ENCODE measurements around the gene RAB7B. TPM values are rescaled to one million over a fixed set of nuclear protein-coding genes. Genes with fewer than 3 reads are reported as not detected.

RAB7B gene
- total RNA-seq, 1 donor from 2014 or later, result 1.6 TPM

DNA sequence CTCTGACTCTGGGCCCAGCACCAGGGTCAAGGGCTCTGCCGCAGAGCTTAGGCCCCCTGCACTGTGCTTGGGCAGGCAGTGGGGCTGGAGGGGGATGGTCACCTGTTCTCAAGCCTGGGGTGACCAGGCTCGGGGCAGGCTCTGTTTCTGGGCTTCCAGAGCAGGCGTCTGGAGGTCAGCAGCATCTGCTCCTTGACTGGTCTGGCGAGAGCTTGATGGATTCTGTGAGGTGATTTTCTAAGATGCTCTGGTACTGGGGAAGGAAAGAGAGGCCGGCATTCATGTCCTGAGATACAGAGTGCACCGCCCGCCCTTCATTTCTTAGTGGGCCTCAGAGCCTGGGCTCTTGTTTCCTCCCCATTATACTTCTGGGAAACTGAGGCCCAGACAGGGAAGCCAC lies 24.5 kb downstream of the RAB7B start:
- ATAC-seq, result no peak
- intact Hi-C loops (cut with micrococcal nuclease), result loop anchor here (10.0 kb wide), 1 partner anchor 184 kb away; no protein-coding TSS in a partner anchor
- DNase-seq, result no peak

DNA sequence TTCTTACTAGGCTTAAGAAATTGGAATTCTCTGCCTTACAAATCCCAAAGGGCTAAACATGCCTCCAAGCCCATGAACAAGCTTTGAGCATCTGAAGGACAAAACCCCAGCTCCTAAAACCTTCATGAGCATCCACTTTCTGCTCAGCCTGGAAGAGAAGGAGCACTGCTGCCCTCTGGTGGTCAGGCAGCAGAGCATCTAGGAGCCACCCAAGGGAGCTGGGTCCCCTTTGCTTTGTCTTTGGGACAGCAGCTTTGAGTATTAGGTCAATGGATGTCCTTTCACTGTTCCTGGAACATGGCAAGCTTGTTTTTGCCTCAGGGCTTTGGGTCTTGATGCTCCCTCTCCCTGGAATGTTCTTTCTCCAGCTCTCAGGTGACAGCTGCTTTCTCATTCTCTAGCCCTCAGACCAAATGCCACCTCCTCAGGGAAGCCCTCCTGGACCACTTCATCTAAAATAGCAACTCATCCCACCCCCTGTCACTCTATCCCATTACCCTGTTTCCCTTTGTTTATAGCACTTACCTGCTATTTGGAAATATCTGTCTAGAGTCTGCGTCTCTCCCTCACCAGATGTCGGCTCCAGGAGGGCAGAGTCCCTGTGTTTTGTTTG lies 25.7 kb downstream of the RAB7B start:
- ATAC-seq, result peak; percentile 84
- intact Hi-C loops (cut with micrococcal nuclease), result loop anchor here (10.0 kb wide), 1 partner anchor 183 kb away; no protein-coding TSS in a partner anchor
- peak; percentile 72 for DNase-seq

DNA sequence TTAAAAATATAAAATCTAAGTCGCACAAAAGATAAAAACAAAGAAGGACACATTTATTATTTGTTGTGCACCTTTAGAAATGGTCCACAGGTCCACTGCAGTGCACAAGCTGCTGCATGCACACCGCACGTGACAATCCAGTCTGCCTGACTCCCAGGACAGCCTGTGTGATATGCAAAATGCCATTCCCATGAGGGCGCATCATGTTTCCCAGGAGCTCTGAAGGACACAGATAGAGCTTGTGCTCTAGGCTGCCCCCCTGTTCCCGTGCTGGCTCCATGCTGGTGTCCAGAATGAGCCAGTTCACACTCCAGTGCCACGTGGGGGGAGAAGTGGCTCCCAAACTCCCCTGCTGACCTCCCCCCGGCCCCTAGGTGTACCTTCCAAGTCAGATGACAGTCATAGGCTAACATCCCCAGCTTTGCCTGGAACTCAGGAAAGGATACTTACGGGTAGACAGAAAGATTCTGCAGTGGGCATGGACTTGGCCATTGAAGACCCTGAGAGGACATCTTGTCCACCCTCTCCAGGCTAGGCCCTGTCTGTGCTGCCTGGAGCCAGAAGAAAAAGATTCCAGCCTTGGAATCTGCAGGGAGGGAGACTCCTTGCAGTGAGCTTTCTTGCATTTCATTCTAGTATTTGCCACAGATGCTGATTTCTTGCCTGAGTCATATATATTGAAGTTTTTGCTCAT lies 26.3 kb downstream of the RAB7B start:
- peak; percentile 84 for DNase-seq
- ATAC-seq, result peak; percentile 93
- intact Hi-C loops (cut with micrococcal nuclease), result loop anchor here (1.0 to 10.0 kb wide), 2 partner anchors 58 to 182 kb away; no protein-coding TSS in a partner anchor

DNA sequence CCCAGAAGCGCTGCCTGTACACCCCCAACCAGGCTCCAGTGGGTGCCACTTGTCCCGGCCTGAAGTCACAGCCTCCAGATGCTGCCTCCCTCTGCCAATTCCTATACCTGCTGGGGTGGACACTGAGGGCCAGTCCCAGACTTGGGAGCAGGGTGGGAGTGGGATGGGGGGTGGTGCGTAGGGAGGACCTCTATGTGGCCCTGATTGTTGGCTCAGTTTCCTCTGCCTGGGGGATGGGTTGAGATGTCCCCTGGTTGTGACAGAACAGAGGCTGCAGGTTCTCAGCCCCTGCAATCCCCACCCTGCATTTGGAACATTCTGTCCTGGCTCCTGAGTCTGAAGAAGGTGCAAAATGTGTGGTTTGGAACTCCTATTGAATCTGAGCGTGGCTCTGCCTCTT lies 27.2 kb downstream of the RAB7B start:
- no peak for ATAC-seq
- intact Hi-C loops (cut with micrococcal nuclease), result loop anchor here (1.0 to 10.0 kb wide), 2 partner anchors 57 to 181 kb away; no protein-coding TSS in a partner anchor
- DNase-seq, result no peak

DNA sequence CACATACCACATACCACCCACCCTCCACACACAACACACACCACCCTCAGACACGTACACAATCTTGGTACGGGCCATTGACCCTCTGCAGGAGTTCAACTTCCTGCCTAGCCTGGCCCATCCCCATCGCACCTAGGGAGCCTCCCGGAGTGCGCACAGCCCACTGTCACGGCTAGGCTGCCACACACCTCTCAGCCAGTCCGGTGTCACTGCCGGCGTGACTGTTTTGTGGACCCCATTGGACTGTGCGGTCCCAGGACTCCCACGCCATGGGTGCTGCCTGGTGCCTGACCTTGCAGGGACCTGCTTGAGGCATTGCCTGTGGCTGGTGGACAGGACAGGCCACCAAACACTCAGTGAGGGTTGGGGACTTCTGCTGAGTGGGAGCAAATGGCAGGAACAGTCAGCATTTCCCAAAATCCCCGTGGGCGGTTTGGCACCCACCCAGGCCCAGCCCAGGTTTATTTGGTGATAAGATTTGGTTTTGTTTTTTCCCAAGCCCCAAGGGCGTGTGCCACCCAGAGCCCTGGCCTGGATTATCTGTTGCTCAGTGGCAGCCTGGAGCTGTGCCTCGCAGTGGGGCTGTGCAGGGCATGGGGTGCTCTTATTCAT lies 27.7 kb downstream of the RAB7B start:
- ATAC-seq (peak; percentile 5), DNase-seq (no peak)
- intact Hi-C loops (cut with micrococcal nuclease), result loop anchor here (10.0 kb wide), 1 partner anchor 181 kb away; no protein-coding TSS in a partner anchor

DNA sequence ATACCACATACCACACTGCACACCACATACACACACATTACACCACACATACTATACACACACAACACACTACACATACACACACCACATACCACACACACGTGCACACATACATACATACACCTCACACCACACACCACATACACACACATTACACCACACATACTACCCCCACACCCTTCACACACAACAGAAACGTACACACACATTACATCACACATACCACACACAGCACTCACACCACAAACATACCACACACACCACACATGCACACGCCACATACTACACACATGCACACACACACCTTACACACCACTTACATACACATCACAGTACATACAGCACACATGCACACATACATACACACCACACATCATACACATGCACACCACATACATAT lies 28.5 kb downstream of the RAB7B start:
- intact Hi-C loops (cut with micrococcal nuclease), result loop anchor here (10.0 kb wide), 1 partner anchor 180 kb away; no protein-coding TSS in a partner anchor
- no peak for ATAC-seq
- no peak for DNase-seq

DNA sequence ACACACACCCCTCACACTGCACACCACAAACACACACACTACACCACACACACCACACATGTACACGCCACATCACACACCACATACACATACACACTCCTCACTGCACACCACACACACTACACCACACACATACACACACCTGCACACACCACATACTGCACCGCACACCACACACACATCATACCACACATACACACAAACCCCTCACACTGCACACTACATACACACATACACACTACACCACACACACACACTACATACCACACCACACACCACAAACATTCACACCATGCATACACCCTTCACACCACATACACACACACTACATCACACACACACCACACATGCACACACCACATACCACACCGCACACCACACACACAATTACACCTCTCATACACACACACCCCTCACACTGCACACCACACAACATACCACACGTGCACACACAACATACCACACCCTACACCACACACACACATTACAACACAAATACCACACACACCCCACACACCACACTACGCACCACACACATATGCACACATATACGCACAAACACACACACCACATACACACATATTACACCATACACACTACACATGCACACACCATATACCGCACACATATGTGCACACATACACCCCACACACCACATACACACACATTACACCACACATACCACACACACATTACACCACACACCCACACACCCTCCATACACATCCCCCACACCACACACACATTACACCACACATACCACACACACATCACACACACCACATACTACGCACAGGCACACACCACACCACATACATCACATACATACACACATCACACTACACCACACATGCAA lies 29.6 kb downstream of the RAB7B start:
- intact Hi-C loops (cut with micrococcal nuclease), result loop anchor here (10.0 kb wide), 1 partner anchor 179 kb away; no protein-coding TSS in a partner anchor
- no peak for ATAC-seq
- no peak for DNase-seq

DNA sequence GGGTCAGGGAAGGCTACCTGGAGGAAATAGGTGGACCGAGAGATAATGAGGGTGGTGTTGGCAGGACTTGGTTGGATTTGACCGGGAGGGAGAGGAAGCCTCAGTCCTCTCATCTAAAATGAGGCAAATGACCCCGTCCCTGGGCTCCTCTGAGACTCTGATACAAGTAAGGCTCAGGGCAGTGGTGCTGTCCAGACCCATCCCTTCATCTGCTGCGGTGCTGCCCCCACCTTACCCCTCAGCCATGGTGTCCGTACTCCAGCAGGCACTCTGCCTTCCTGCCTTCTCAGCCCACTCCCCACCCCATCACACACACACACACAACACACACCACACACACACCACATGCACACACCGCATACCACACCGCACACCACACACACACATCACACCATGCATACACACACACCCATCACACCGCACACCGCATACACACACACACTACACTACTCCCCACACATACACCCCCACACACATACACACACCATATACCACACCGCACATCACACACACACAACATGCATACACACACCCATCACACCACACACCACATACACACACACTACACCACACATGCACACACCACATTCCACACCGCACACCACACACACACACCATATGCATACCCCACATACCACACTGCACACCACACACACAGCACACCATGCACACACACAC lies 30.6 kb downstream of the RAB7B start:
- no peak for ATAC-seq
- intact Hi-C loops (cut with micrococcal nuclease), result loop anchor here (10.0 kb wide), 1 partner anchor 178 kb away; no protein-coding TSS in a partner anchor
- DNase-seq, result no peak

DNA sequence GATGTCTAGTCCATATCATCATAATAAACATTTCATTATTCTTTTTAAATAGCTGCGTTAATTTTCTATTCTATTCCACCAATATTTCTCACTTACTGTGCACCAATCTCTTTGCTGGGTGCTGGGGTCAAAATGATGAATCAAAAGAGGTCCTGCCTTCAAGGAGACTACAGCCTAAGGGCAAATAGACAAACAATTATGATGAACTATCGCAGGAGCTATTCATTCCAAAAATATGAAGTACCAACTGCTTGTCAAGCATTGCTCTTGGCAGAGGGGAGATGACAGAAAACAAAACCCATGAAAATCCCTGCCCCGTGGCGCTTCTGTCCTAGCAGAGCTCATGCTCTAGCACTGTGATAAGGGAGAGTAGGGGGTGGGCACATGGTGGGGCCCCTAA lies 31.1 kb downstream of the RAB7B start:
- ATAC-seq, result no peak
- no peak for DNase-seq
- intact Hi-C loops (cut with micrococcal nuclease), result loop anchor here (10.0 kb wide), 1 partner anchor 177 kb away; no protein-coding TSS in a partner anchor

DNA sequence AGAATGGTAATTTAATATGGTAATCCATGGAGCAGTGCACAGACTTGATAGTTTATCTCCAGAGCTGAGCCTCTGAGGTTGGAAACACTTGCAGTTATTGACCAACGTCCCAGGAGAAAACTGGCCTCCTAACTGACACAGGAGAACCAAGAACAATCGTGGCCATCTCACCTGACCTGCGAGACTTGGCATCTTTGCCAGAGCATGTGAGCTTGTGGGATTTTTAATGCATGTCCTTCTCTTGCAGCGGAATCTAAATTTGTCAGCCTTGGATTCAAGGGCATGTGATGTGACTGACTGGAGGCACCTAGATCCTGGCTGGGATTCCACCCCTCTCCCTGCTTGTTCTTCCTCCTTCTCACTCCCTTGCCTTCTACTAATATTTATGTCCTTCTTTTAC lies 32.1 kb downstream of the RAB7B start:
- ATAC-seq (peak; percentile 16), DNase-seq (no peak)
- intact Hi-C loops (cut with micrococcal nuclease), result loop anchor here (10.0 kb wide), 1 partner anchor 176 kb away; no protein-coding TSS in a partner anchor

DNA sequence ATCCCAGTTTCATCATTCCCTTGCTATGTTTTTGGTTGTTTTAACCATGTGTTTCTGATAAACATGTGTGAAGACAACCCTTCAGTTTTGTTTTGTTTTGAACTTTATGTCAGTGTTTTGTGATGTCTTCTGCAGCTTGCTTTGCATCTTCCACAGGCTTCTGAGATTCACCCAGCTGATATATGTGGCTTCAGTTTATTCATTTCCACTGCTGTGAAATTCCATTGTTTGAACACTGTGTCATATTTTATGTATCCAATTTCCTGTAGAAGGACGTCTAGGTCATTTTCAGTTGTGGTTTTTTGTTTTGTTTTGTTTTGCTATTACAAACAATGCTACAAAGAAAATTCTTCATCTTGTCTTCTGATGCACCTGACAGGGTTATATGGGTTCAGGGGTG lies 32.7 kb downstream of the RAB7B start:
- ATAC-seq (no peak), DNase-seq (no peak)
- intact Hi-C loops (cut with micrococcal nuclease), result loop anchor here (10.0 kb wide), 1 partner anchor 176 kb away; no protein-coding TSS in a partner anchor

DNA sequence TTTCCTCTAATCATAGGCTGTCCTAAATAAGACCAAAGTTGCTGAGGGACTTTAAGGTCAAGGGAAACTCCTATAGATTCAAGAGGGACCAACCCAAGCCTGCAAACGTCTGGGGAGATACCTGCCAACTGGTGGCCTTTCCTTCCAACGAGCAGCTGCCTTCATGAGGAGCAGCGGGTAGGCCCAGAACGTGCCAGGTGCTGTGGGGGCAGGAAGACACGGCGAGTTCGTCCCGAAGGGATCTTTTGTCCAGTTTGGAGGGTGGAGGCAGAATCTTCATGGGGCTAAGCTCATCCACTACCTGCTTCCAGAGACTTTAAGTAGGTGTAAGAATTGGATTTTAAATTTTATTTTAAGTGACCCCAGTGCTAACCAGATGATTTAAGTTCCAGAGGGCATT lies 34.0 kb downstream of the RAB7B start:
- no peak for ATAC-seq
- intact Hi-C loops (cut with micrococcal nuclease), result no loop called here

DNA sequence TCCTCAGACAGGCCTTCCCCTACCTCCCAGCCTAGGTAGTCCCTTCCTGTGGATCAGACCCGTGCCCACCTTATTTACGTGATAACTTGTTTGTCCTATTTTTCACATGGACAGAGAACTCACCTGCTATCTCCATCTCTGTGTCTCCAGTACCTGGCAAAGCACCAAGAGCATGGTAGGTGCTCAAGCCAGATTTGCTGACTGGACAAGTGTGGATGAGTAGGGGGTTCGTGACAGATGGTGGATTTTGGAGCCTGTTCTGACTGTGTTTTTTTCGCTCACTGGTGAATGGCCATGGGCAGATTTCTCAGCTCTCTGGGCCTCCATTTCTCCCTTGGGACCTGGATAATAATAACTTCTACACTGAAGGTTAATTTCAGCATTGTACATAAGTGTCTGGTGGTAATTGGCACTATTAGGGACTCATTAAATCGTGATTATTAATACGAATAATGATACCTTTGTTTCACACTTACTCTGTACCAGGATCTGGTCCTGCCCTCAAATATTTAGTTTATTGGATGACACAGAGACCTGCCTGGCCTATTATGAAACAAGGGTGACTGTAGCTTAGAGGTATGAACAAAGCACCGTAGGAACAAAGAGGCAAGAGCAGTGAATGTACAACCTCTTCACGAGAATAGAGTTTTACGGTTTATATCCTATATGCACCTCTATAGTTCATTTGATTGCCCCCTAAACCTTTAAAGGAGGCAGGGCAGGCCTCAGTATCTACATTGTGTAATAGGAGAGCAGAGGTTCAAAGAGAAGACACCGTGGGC lies 35.5 kb downstream of the RAB7B start:
- intact Hi-C loops (cut with micrococcal nuclease), result no loop called here
- DNase-seq, result no peak
- no peak for ATAC-seq

More for the DNA sequence above, 34.0 kb downstream of the RAB7B start:
- no peak for DNase-seq

DNA sequence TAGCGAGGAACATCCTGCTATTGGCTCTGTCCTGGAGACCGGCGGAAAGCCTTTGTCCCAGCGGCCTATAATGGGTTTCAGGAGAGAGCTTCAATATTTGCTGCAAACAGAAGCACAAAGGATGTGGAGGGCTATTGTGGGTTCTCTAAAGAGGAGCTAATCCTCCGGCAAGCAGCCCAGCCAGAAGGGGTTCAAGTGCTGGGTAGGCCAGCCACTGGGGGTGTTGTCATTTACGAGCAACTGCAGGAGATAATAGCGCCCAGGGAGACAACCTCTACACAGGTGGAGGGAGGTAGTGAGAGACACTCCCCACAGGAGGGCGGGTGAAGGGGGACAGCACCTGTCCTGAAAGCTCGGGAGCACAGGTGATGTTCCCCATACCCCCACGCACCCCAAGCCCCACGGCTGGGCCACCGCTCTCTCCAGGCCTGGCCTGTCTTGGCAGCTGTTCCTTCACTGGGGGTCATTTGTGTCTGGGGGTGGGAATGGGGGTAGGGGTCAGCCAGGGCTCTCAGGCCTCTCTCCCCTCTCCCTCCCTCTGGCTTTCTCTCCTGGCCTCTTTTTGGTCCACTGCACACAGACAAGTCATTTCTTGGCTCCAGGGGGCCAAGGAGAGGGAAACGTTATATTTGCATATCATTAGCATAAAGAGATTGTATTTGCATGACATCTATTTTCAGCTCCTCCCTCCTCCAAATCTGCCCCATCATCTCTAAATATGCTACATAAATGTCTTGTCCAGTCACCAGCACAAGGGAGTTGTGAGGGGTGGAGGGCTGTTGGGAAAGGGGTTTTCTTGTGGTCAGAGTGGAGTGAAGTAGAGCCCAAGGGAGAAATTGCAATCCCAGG lies 37.9 kb downstream of the RAB7B start:
- DNase-seq (no peak), ATAC-seq (no peak)
- intact Hi-C loops (cut with micrococcal nuclease), result no loop called here

DNA sequence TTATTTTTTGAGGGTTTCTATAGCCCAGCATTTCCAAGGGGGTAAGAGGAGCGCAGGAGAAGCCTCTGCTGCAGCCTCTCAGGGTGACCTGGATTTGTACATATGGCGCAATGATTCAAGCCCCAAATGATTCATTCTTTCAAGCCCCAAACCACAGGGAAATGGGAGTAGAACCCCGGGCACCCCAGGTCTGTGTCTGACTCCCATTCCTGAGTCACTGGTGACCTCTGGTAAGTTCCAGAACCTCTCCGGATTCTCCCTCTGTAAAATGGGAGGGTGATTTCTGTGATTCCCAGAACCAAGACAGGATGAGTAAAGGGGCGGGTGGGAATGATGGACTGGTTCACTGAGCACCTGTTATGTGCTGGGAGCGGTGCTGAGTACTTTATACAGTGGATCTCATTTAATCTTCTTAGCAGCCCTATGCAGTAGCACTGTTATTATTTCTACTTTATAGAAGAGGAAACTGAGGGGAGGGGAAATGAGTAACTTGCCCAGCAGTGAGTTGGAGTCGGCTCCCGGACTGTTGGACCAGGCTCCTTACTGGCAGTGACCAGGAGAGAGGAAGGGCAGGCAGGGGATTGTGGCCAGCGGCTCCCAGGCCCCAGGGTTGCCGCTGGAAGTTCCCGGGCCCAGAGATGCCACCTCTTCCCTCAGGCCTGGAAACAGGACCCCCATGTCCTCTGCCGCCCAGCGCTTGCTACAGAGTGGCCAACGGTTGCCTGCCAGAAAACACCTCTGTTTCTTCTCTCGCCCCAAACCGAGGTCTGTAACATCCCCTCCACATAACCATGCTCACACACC lies 39.6 kb downstream of the RAB7B start:
- ATAC-seq (no peak), DNase-seq (no peak)
- intact Hi-C loops (cut with micrococcal nuclease), result no loop called here

DNA sequence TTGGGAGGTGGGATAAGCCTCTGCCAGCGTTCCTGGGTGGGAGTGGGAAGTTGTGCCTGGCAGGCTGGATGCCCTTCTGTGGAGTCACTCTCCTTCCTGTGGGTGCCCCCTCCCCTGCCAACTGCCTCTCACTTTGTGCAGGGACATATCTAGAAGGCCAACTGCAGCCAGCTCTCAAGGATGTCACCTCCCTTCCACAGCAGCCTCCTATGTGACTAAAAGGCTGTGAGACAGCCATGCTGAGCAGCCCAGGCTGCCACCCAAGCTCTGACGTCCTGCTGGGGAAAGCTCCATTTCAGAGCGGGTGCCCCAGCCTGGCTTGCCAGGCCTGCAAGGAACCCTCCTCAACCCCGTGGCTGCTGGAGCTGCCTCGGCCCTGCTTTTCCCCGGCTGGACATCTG lies 40.4 kb downstream of the RAB7B start:
- peak; percentile 10 for ATAC-seq
- no peak for DNase-seq
- intact Hi-C loops (cut with micrococcal nuclease), result no loop called here
